Transverse colon (tissue), 4 donors: ENCODE results near the gene MAX. TPM values are rescaled to one million over a fixed set of nuclear protein-coding genes. Genes with fewer than 3 reads are reported as not detected.

Experiments
- DNase-seq: peaks from one replicate; pipeline ENCODE4 v3.0.0-alpha.2; 2019
- H3K27ac ChIP-seq, 4 donors: fragments of 200-600 bp; sonication (generic); 2 replicates each; pipeline ENCODE4 v1.5.1; 2016 to 2018; ENCODE audit warnings: inconsistent platforms in 4 of 4
- H3K27me3 ChIP-seq: fragments of 200-600 bp; sonication (generic); 2 replicates; pipeline ENCODE4 v1.5.1; 2017; ENCODE audit warnings: inconsistent platforms
- H3K36me3 ChIP-seq, 4 donors: fragments of 200-600 bp; sonication (generic); 2 replicates each; pipeline ENCODE4 v1.5.1; 2017 to 2019; ENCODE audit warnings: inconsistent platforms in 4 of 4
- H3K4me1 ChIP-seq, 4 donors: fragments of 200-600 bp; sonication (generic); 2 replicates each; pipeline ENCODE4 v1.5.1; 2017 to 2020; ENCODE audit warnings: inconsistent platforms in 4 of 4
- H3K4me3 ChIP-seq, 4 donors: fragments of 200-600 bp; sonication (generic); 1 replicate in 1 of 4; 2 replicates in 3 of 4; pipeline versions ENCODE4 v1.5.1 to v1.6.1; 2017 to 2019; ENCODE audit warnings: inconsistent platforms in 4 of 4
- H3K9me3 ChIP-seq, 2 donors: fragments of 200-600 bp; sonication (generic); 2 replicates each; pipeline ENCODE4 v1.5.1; 2017 to 2019; ENCODE audit warnings: inconsistent platforms in 2 of 2
- EP300 ChIP-seq: sonication (generic); formaldehyde crosslinking; IDR thresholded peaks from one replicate; pipeline ENCODE4 v1.6.1; 2017; ENCODE audit warnings: antibody characterized with exemption, low read depth
- POLR2A ChIP-seq: fragments of 450-650 bp; IDR thresholded peaks from one replicate; pipeline ENCODE4 v1.6.1; 2016; ENCODE audit warnings: antibody characterized with exemption, mild to moderate bottlenecking, moderate library complexity
- POLR2AphosphoS5 ChIP-seq, 3 donors: sonication (generic); formaldehyde crosslinking; IDR thresholded peaks; one replicate each; pipeline ENCODE4 v1.6.1; 2016; ENCODE audit warnings: antibody characterized with exemption in 3 of 3
- WGBS, 2 donors: methylation state at CpG; one replicate each; pipeline ENCODE4 v1.1.5; 2018; ENCODE audit warnings: low coverage in 1 of 2; 5-methylcytosine and 5-hydroxymethylcytosine counted together
- in situ Hi-C, 4 donors: fragments of 200-750 bp; cut with MboI; loops; one replicate each; pipeline versions ENCODE4 v1.15.0 to v1.15.1; 2017; ENCODE audit warnings: low sequenced_read_pairs in 3 of 4, low pct_ligation_motif_present in 1 of 4, low pct_unique_long_range_greater_than_20kb in 1 of 4
- intact Hi-C: fragments of 100-400 bp; cut with DNase I; formaldehyde crosslinking; loops from one replicate; pipeline ENCODE4 v1.15.1; 2023; ENCODE audit warnings: low total_unique reads
- total RNA-seq, 4 donors: library from RNA; depleted of rRNA; stranded (reverse); fragments of >200 nt; gene quantifications; one replicate each; pipeline ENCODE4 v1.1.0, GENCODE V29; 2016
- TF ChIP-seq, protein P1 (sequence below), 5 experiments: fragments of 200-600 bp in 3 of 5; fragments of 450-650 bp in 2 of 5; sonication (generic) in 3 of 5; IDR thresholded peaks; 1 replicate in 2 of 5; 2 replicates in 3 of 5; pipeline ENCODE4 v1.5.1; 2016 to 2017; ENCODE audit warnings: antibody characterized with exemption in 5 of 5, inconsistent platforms in 3 of 5, mild to moderate bottlenecking in 2 of 5, moderate library complexity in 1 of 5

The MAX gene
- total RNA-seq, 4 donors from 2014 or later: 35.8 to 139 (median 87.0) TPM

GRCh38 chr14:65128096-65128495 lies 25.8 kb upstream of the MAX start:
- in situ Hi-C loops: no loop called here
- intact Hi-C loops: no loop called here
- no peak overlapping the region for H3K27ac ChIP-seq
- WGBS, 2 donors: 92 to 93% methylated on average over 5 of the region's 5 CpGs
- H3K4me1 ChIP-seq: peaks cover 0 to 12% (median 8%) of the 10 kb centered on the region in 4 donors
- no peaks in the 10 kb centered on the region for H3K27me3 ChIP-seq
- no peaks in the 10 kb centered on the region for H3K36me3 ChIP-seq
- H3K4me3 ChIP-seq: no peak overlapping the region
- H3K9me3 ChIP-seq: no peaks in the 10 kb centered on the region
- no peak for DNase-seq
- TF ChIP-seq, protein P1, sequence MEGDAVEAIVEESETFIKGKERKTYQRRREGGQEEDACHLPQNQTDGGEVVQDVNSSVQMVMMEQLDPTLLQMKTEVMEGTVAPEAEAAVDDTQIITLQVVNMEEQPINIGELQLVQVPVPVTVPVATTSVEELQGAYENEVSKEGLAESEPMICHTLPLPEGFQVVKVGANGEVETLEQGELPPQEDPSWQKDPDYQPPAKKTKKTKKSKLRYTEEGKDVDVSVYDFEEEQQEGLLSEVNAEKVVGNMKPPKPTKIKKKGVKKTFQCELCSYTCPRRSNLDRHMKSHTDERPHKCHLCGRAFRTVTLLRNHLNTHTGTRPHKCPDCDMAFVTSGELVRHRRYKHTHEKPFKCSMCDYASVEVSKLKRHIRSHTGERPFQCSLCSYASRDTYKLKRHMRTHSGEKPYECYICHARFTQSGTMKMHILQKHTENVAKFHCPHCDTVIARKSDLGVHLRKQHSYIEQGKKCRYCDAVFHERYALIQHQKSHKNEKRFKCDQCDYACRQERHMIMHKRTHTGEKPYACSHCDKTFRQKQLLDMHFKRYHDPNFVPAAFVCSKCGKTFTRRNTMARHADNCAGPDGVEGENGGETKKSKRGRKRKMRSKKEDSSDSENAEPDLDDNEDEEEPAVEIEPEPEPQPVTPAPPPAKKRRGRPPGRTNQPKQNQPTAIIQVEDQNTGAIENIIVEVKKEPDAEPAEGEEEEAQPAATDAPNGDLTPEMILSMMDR (IDR thresholded peaks at IDR 0.05): no peak
- TF ChIP-seq EP300 (no peak), POLR2AphosphoS5 (IDR thresholded peaks at IDR 0.05) (no peak), POLR2A (no peak)

- TF ChIP-seq EP300: no peak
- no peak for TF ChIP-seq POLR2A
- TF ChIP-seq POLR2AphosphoS5 (IDR thresholded peaks at IDR 0.05): no peak
- TF ChIP-seq, protein P1 (IDR thresholded peaks at IDR 0.05): no peak
- no peak overlapping the region for H3K4me3 ChIP-seq
- no peaks in the 10 kb centered on the region for H3K36me3 ChIP-seq
- no peaks in the 10 kb centered on the region for H3K9me3 ChIP-seq
- H3K4me1 ChIP-seq: no peaks in the 10 kb centered on the region
- intact Hi-C loops: no loop called here
- DNase-seq: no peak
- WGBS, 2 donors: 71 to 72% methylated on average over 8 to 15 of the region's 15 CpGs
- in situ Hi-C loops: no loop called here
- no peak overlapping the region for H3K27ac ChIP-seq
- no peaks in the 10 kb centered on the region for H3K27me3 ChIP-seq
These were observed 15.7 kb upstream of the MAX start for GRCh38 chr14:65117769-65118745.

DNA sequence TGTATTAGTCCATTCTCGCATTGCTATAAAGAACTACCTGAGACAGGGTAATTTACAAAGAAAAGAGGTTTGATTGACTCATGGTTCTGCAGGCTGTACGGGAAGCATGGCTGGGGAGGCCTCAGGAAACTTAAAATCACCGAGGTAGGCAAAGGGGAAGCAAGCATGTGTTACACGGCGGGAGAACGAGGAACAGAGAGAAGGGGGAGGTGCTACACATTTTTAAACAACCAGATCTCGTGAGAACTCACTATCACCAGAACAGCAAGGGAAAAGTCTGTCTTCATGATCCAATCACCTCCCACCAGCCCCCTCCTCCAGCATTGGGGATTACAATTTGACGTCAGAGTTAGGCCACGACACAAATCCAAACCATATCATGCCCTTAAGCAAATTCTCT lies 13.3 kb upstream of the MAX start:
- WGBS, 2 donors: 46 to 67% methylated on average over 5 to 9 of the region's 9 CpGs
- TF ChIP-seq, protein P1 (IDR thresholded peaks at IDR 0.05): no peak
- Histone ChIP-seq H3K27me3 (no peaks in the 10 kb centered on the region), H3K27ac (no peak overlapping the region), H3K4me1 (no peaks in the 10 kb centered on the region), H3K9me3 (no peaks in the 10 kb centered on the region), H3K4me3 (no peak overlapping the region), H3K36me3 (no peaks in the 10 kb centered on the region)
- intact Hi-C loops (no loop called here), in situ Hi-C loops (no loop called here)
- no peak for DNase-seq

DNA sequence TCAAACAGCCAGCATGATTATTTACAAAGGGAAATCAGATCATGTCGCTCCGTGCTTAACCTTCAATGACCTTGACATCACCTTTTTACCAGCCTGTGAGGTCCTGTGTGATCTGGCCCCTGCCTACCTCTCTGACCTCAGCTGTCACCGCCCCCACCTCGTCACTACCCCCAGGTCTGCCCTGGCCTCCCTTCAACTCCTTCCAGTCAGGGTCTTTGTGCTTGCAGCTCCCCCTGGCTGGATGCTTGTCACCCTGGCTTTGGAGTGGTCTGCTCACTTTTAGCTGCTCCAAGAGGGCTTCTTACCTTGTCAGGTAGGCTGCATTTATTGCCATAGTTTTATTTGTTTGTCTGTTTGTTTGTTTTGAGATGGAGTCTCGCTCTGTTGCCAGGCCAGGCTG lies 8.2 kb upstream of the MAX start:
- no peaks in the 10 kb centered on the region for H3K4me1 ChIP-seq
- no peak overlapping the region for H3K27ac ChIP-seq
- 50 to 75% methylated on average over 2 to 5 of the region's 5 CpGs for WGBS, 2 donors
- TF ChIP-seq POLR2AphosphoS5 (IDR thresholded peaks at IDR 0.05) (no peak), EP300 (no peak), POLR2A (no peak)
- TF ChIP-seq, protein P1 (IDR thresholded peaks at IDR 0.05): no peak
- H3K36me3 ChIP-seq: no peaks in the 10 kb centered on the region
- intact Hi-C loops: no loop called here
- in situ Hi-C loops: no loop called here
- no peak for DNase-seq
- no peaks in the 10 kb centered on the region for H3K27me3 ChIP-seq
- H3K9me3 ChIP-seq: no peaks in the 10 kb centered on the region
- no peak overlapping the region for H3K4me3 ChIP-seq
